ENCODE measurements around the gene EFNA1. TPM values are rescaled to one million over a fixed set of nuclear protein-coding genes. Genes with fewer than 3 reads are reported as not detected.

The EFNA1 gene
- total RNA-seq, 2 experiments from 2014 or later: not detected

- no peak overlapping the region for H2AFZ ChIP-seq (ENCODE audit: low read length)
These were observed 47.7 kb downstream of the EFNA1 start for GRCh38 chr1:155175281-155175926.

DNA sequence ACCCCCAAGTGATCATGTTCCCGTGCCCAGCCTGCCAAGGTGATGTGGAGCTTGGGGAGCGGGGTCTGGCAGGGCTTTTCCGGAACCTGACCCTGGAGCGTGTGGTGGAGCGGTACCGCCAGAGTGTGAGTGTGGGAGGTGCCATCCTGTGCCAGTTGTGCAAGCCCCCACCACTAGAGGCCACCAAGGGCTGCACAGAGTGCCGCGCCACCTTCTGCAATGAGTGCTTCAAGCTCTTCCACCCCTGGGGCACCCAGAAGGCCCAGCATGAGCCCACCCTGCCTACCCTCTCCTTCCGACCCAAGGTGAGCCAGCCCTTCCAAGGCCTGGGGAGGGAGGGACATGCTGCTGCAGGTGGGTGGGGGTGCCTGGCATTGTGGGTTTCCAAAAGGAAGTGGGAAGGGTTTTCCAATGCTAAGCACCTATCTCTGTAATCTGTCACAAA, 48.3 kb downstream of the EFNA1 start:
- intact Hi-C loops (cut with micrococcal nuclease; ENCODE audit: unreplicated experiment): loop anchor here (1.0 to 5.0 kb wide), 3 partner anchors 17 to 146 kb away; partner anchors contain the start of gene RUSC1
- H3K36me3 ChIP-seq (ENCODE audit: insufficient read depth, low read length): no peaks in the 10 kb centered on the region
- TF ChIP-seq, protein P1, sequence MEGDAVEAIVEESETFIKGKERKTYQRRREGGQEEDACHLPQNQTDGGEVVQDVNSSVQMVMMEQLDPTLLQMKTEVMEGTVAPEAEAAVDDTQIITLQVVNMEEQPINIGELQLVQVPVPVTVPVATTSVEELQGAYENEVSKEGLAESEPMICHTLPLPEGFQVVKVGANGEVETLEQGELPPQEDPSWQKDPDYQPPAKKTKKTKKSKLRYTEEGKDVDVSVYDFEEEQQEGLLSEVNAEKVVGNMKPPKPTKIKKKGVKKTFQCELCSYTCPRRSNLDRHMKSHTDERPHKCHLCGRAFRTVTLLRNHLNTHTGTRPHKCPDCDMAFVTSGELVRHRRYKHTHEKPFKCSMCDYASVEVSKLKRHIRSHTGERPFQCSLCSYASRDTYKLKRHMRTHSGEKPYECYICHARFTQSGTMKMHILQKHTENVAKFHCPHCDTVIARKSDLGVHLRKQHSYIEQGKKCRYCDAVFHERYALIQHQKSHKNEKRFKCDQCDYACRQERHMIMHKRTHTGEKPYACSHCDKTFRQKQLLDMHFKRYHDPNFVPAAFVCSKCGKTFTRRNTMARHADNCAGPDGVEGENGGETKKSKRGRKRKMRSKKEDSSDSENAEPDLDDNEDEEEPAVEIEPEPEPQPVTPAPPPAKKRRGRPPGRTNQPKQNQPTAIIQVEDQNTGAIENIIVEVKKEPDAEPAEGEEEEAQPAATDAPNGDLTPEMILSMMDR (conservative IDR thresholded peaks at IDR 0.05; ENCODE audit: low read length): no peak; the same call in 1 of the 2 replicates
- TF ChIP-seq EZH2phosphoT487 (IDR thresholded peaks at IDR 0.05; ENCODE audit: borderline replicate concordance, low read depth, low read length): no peak
- DNase-seq (ENCODE audit: low spot score): peak; percentile 44
- peaks cover 35% of the 10 kb centered on the region for H3K4me1 ChIP-seq (ENCODE audit: insufficient read depth, low read length, poor library complexity, severe bottlenecking)
- no peak overlapping the region for H2AFZ ChIP-seq (ENCODE audit: low read length)
- no peak overlapping the region for H3K27ac ChIP-seq (ENCODE audit: low read depth, low read length, poor library complexity, severe bottlenecking)
- CTCF ChIA-PET (ENCODE audit: unreplicated experiment): no interaction called here
- peaks cover 14% of the 10 kb centered on the region; the same call in 1 of the 2 replicates for H3K79me2 ChIP-seq (ENCODE audit: insufficient read depth, low read depth, low read length)
- BruUV-seq (replicated peaks): no TSS peak
- H3K4me3 ChIP-seq (ENCODE audit: low read depth, low read length, poor library complexity, severe bottlenecking): no peak overlapping the region
- no peak overlapping the region for H3K4me2 ChIP-seq (ENCODE audit: low read length)
- H4K20me1 ChIP-seq (ENCODE audit: insufficient read depth, low read length): no peaks in the 10 kb centered on the region
- H3K9me3 ChIP-seq (ENCODE audit: low read length): no peaks in the 10 kb centered on the region
- H3K9me2 ChIP-seq (ENCODE audit: insufficient read depth, low read length): no peaks in the 10 kb centered on the region
- POLR2A ChIA-PET: interaction anchor here (2.1 kb wide), 1 partner anchor 49 kb away, joined by 7 read pairs; no protein-coding TSS in a partner anchor

More at GRCh38 chr1:155175281-155175926, 47.7 kb downstream of the EFNA1 start:
- Histone ChIP-seq H3K4me3 (ENCODE audit: low read depth, low read length, poor library complexity, severe bottlenecking) (no peak overlapping the region), H3K36me3 (ENCODE audit: insufficient read depth, low read length) (peaks cover 1% of the 10 kb centered on the region; the same call in 1 of the 2 replicates), H4K20me1 (ENCODE audit: insufficient read depth, low read length) (no peaks in the 10 kb centered on the region), H3K27ac (ENCODE audit: low read depth, low read length, poor library complexity, severe bottlenecking) (no peak overlapping the region), H3K4me2 (ENCODE audit: low read length) (no peak overlapping the region), H3K9me2 (ENCODE audit: insufficient read depth, low read length) (no peaks in the 10 kb centered on the region), H3K9me3 (ENCODE audit: low read length) (no peaks in the 10 kb centered on the region), H3K4me1 (ENCODE audit: insufficient read depth, low read length, poor library complexity, severe bottlenecking) (peaks cover 35% of the 10 kb centered on the region), H3K79me2 (ENCODE audit: insufficient read depth, low read depth, low read length) (peaks cover 14% of the 10 kb centered on the region; the same call in 1 of the 2 replicates)
- BruUV-seq (replicated peaks): no TSS peak
- no peak for DNase-seq (ENCODE audit: low spot score)
- intact Hi-C loops (cut with micrococcal nuclease; ENCODE audit: unreplicated experiment): loop anchor here (5.0 kb wide), 1 partner anchor 147 kb away; the partner anchor contains the start of gene RUSC1
- CTCF ChIA-PET (ENCODE audit: unreplicated experiment): interaction anchor here (0.6 to 1.3 kb wide), 2 partner anchors 10 to 169 kb away, joined by 3 to 5 read pairs; no protein-coding TSS in a partner anchor
- TF ChIP-seq EZH2phosphoT487 (IDR thresholded peaks at IDR 0.05; ENCODE audit: borderline replicate concordance, low read depth, low read length): no peak
- TF ChIP-seq, protein P1 (conservative IDR thresholded peaks at IDR 0.05; ENCODE audit: low read length): no peak
- POLR2A ChIA-PET: interaction anchor here (0.7 to 2.1 kb wide), 2 partner anchors 19 to 49 kb away, joined by 3 to 7 read pairs; no protein-coding TSS in a partner anchor

Data from OCI-LY7 (cell line).